Smooth muscle cell (in vitro differentiated cells): ENCODE measurements around the gene DCHS2. TPM values are rescaled to one million over a fixed set of nuclear protein-coding genes. Genes with fewer than 3 reads are reported as not detected.

Experiments
- DNase-seq: peaks from one replicate; lab custom pipeline; 2025; ENCODE audit not compliant: unreplicated experiment; lab: John Stamatoyannopoulos, UW
- H2AFZ ChIP-seq: fragments of 200-600 bp; sonication (generic); 2 replicates; pipeline ENCODE4 v1.6.0; 2016; ENCODE audit warnings: antibody characterized with exemption, low read depth, mild to moderate bottlenecking
- H3F3A ChIP-seq: fragments of 200-600 bp; sonication (generic); 2 replicates; pipeline ENCODE4 v1.6.0; 2017; ENCODE audit warnings: antibody characterized with exemption, low read depth
- H3K27ac ChIP-seq: fragments of 200-600 bp; sonication (generic); 2 replicates; pipeline ENCODE4 v1.5.1; 2016; ENCODE audit warnings: low read depth, mild to moderate bottlenecking
- H3K27me3 ChIP-seq: fragments of 200-600 bp; sonication (generic); 2 replicates; pipeline ENCODE4 v1.6.1; 2016; ENCODE audit warnings: low read depth, mild to moderate bottlenecking
- H3K36me3 ChIP-seq: fragments of 200-600 bp; sonication (generic); 2 replicates; pipeline ENCODE4 v1.5.1; 2016; ENCODE audit warnings: low read depth
- H3K4me1 ChIP-seq: fragments of 200-600 bp; sonication (generic); 2 replicates; pipeline ENCODE4 v1.5.1; 2016; ENCODE audit warnings: low read depth
- H3K4me2 ChIP-seq: fragments of 200-600 bp; sonication (generic); 2 replicates; pipeline ENCODE4 v1.6.0; 2016; ENCODE audit warnings: mild to moderate bottlenecking
- H3K4me3 ChIP-seq: fragments of 200-600 bp; sonication (generic); 2 replicates; pipeline ENCODE4 v1.5.1; 2016; ENCODE audit warnings: mild to moderate bottlenecking
- H3K79me2 ChIP-seq: fragments of 200-600 bp; sonication (generic); 2 replicates; pipeline ENCODE4 v1.6.0; 2016; ENCODE audit warnings: low read depth, mild to moderate bottlenecking
- H3K9ac ChIP-seq: fragments of 200-600 bp; sonication (generic); 2 replicates; pipeline ENCODE4 v1.6.0; 2016; ENCODE audit warnings: low read depth
- H3K9me3 ChIP-seq: fragments of 200-600 bp; sonication (generic); replicated peaks from 2 replicates; pipeline ENCODE4 v1.5.1; 2016; ENCODE audit warnings: low read depth
- H4K20me1 ChIP-seq: fragments of 200-600 bp; sonication (generic); 2 replicates; pipeline ENCODE4 v1.6.0; 2016; ENCODE audit warnings: low read depth
- WGBS: methylation state at CpG from one replicate; pipeline ENCODE4 v1.1.7; 2016; ENCODE audit warnings: low lambda C conversion rate; 5-methylcytosine and 5-hydroxymethylcytosine counted together
- polyA plus RNA-seq: library from polyadenylated mRNA; unstranded; fragments of >200 nt; fragmentation: Nextera tagmentation; extraction: Ambion mirVana; gene quantifications from 2 replicates; pipeline ENCODE4 v1.2.1, GENCODE V29; 2016
- total RNA-seq: library from RNA; depleted of rRNA; stranded (reverse); fragments of >200 nt; gene quantifications from 2 replicates; pipeline ENCODE4 v1.2.3, GENCODE V29; 2014
- TF ChIP-seq, protein P1 (sequence below): fragments of 200-600 bp; sonication (generic); IDR thresholded peaks from 2 replicates; pipeline ENCODE4 v1.5.1; 2017; ENCODE audit warnings: borderline replicate concordance, mild to moderate bottlenecking, antibody characterized with exemption; ENCODE audit not compliant: insufficient read depth, poor library complexity, severe bottlenecking

The DCHS2 gene
- total and polyA plus RNA-seq, 2 experiments from 2014 or later: 0.45 to 1.3 TPM

DNA sequence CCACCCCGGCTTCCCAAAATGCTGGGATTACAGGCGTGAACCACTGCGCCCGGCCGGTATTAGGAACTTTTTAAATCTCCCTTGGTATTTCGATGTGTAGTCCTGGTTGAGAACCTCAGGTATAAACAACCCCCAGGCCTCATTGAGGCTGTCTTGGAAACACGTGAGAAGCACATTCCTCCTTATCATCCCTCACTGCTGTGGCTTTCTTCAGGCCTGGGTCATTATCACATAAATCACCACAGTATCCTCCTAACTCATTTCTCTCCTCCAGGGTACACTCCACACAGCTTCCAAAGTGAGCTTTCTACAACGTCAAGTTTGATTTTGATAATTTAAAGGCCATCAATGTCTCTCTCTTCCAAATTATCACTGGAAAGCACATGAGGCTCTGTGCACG lies 198.2 kb downstream of the DCHS2 start:
- no peak overlapping the region for H2AFZ ChIP-seq
- H3K27me3 ChIP-seq: peaks cover 19% of the 10 kb centered on the region
- H3K79me2 ChIP-seq: no peaks in the 10 kb centered on the region
- H3F3A ChIP-seq: no peaks in the 10 kb centered on the region
- no peaks in the 10 kb centered on the region for H3K4me1 ChIP-seq
- H3K9ac ChIP-seq: no peak overlapping the region
- TF ChIP-seq, protein P1, sequence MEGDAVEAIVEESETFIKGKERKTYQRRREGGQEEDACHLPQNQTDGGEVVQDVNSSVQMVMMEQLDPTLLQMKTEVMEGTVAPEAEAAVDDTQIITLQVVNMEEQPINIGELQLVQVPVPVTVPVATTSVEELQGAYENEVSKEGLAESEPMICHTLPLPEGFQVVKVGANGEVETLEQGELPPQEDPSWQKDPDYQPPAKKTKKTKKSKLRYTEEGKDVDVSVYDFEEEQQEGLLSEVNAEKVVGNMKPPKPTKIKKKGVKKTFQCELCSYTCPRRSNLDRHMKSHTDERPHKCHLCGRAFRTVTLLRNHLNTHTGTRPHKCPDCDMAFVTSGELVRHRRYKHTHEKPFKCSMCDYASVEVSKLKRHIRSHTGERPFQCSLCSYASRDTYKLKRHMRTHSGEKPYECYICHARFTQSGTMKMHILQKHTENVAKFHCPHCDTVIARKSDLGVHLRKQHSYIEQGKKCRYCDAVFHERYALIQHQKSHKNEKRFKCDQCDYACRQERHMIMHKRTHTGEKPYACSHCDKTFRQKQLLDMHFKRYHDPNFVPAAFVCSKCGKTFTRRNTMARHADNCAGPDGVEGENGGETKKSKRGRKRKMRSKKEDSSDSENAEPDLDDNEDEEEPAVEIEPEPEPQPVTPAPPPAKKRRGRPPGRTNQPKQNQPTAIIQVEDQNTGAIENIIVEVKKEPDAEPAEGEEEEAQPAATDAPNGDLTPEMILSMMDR: no peak
- WGBS: 87% methylated on average over 9 of the region's 9 CpGs
- no peak overlapping the region for H3K4me2 ChIP-seq
- no peaks in the 10 kb centered on the region for H3K36me3 ChIP-seq
- no peak overlapping the region for H3K27ac ChIP-seq
- H4K20me1 ChIP-seq: no peaks in the 10 kb centered on the region
- no peak for DNase-seq
- H3K4me3 ChIP-seq: no peak overlapping the region
- H3K9me3 ChIP-seq: no peaks in the 10 kb centered on the region

DNA sequence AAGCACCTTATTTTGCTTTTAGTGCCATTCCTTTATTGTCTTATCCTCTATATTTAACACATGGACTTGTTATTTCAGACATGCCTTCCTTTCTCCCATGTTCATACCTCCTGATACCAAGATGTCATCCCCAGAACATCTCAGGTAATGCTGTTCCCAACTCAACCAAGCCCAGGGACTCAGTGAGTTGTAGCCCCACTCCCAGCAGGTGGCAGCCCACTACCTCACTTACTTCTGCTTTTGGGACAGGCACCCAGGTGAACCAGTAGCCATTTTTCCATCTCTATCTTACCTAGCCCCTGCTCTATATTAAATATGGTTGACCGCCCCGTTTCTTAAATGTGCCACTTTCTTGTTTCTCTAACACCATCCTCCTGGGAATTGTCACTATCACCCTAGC lies 199.0 kb downstream of the DCHS2 start:
- DNase-seq: no peak
- Histone ChIP-seq H4K20me1 (no peaks in the 10 kb centered on the region), H3K9ac (no peak overlapping the region), H2AFZ (no peak overlapping the region), H3K4me3 (no peak overlapping the region), H3K36me3 (no peaks in the 10 kb centered on the region), H3K9me3 (no peaks in the 10 kb centered on the region), H3K4me1 (no peaks in the 10 kb centered on the region), H3K79me2 (no peaks in the 10 kb centered on the region), H3F3A (no peaks in the 10 kb centered on the region), H3K27me3 (peaks cover 12% of the 10 kb centered on the region), H3K27ac (no peak overlapping the region), H3K4me2 (no peak overlapping the region)
- TF ChIP-seq, protein P1: no peak
- WGBS: 100% methylated on average over 2 of the region's 2 CpGs

DNA sequence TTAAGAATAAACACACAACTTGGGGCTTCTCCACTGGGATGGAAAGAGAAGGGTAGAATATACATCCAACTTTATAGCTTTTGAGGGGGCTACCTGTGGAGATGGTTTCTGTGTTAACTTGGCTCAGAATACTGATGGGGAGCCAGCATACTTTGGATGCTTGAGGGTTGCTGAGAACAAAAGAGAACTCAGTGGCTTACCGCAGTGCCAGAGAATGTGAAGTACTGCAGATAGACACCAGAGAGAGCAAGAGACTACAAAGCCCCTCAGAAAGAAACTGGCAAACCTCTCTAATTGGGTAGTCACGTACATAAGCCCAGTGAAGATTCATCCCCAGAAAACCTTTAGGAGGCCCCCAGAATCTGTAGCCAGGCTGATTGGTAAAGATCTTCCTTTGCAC lies 214.4 kb downstream of the DCHS2 start:
- Histone ChIP-seq H3K79me2 (no peaks in the 10 kb centered on the region), H3F3A (no peaks in the 10 kb centered on the region)
- no peak for DNase-seq

DNA sequence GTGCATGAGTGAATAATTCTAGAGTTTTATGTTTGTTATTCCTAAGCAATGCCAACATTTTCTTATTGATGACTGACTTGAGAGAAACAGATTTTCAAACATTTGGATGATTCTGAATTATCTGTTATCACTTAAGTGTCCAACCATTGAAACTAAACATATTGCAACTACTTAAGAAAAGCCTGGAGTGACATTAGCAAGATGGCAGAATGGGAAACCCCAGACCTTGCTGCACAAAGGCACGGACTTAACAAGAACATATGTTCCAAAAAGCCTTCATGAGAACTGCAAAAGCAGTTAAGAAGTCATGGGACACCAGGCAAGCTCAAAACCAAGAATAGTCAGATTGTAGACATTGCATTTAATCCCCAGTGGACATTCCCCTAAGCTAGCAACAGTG lies 215.1 kb downstream of the DCHS2 start:
- no peak overlapping the region for H3K4me2 ChIP-seq
- DNase-seq: no peak
- H4K20me1 ChIP-seq: no peaks in the 10 kb centered on the region
- peaks cover 5% of the 10 kb centered on the region for H3K27me3 ChIP-seq
- H3F3A ChIP-seq: no peaks in the 10 kb centered on the region
- 38% methylated on average over 1 of the region's 1 CpG for WGBS
- H2AFZ ChIP-seq: no peak overlapping the region
- no peaks in the 10 kb centered on the region for H3K9me3 ChIP-seq
- TF ChIP-seq, protein P1: no peak
- H3K9ac ChIP-seq: no peak overlapping the region
- H3K79me2 ChIP-seq: no peaks in the 10 kb centered on the region
- no peak overlapping the region for H3K4me3 ChIP-seq
- peaks cover 26% of the 10 kb centered on the region for H3K4me1 ChIP-seq
- no peak overlapping the region for H3K27ac ChIP-seq
- no peaks in the 10 kb centered on the region for H3K36me3 ChIP-seq

More for the DNA sequence above, 214.4 kb downstream of the DCHS2 start:
- Histone ChIP-seq H4K20me1 (no peaks in the 10 kb centered on the region), H3K36me3 (no peaks in the 10 kb centered on the region), H3K9me3 (no peaks in the 10 kb centered on the region), H2AFZ (no peak overlapping the region), H3K4me1 (peaks cover 26% of the 10 kb centered on the region), H3K4me2 (no peak overlapping the region), H3K4me3 (no peak overlapping the region), H3K9ac (no peak overlapping the region), H3K27ac (no peak overlapping the region), H3K27me3 (peaks cover 5% of the 10 kb centered on the region)
- WGBS: 26% methylated on average over 2 of the region's 2 CpGs
- TF ChIP-seq, protein P1: no peak
